ENCODE results near the gene PEX14. TPM values are rescaled to one million over a fixed set of nuclear protein-coding genes. Genes with fewer than 3 reads are reported as not detected.
A peak's percentile ranks its signal among the peaks of the same experiment; 100 is the strongest.

The PEX14 gene
- total RNA-seq, 1 experiment from 2014 or later: 27.3 TPM

DNA sequence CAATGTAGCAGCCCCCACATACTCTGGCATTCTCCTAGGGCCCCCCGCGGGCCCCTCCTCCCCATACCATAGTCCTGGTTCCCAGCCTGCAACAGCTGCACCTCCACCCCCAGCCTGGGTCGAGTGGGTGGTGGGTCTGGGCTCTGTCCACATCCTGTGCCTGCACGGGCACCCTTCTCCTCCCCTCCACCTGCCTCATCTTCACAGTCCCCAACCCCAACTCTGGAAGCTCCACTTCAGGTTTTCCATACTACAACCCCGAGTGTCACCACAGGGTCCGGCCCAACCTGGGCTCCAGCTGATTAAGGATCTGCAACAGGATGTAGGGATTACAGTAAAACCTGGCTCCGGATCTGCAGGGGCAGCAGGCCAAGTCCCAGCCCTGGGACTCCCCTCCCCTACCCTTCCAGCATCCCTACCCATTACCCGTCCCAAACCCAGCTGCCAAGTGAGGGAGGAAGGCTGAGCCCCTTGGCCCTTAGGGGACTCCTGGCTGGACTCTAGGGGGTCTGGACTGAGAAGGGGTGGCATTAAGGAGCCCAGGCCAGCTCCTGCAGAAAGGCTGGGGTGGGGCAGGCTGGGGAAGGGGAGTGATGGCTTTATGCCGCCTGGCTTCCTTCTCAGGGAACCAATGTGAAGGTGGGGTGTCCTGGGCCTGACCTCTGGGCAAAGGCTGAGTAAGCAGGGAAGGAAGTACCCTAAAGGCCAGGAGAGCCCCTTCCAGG lies 204.9 kb downstream of the PEX14 start (continued):
- TF ChIP-seq, protein P1, sequence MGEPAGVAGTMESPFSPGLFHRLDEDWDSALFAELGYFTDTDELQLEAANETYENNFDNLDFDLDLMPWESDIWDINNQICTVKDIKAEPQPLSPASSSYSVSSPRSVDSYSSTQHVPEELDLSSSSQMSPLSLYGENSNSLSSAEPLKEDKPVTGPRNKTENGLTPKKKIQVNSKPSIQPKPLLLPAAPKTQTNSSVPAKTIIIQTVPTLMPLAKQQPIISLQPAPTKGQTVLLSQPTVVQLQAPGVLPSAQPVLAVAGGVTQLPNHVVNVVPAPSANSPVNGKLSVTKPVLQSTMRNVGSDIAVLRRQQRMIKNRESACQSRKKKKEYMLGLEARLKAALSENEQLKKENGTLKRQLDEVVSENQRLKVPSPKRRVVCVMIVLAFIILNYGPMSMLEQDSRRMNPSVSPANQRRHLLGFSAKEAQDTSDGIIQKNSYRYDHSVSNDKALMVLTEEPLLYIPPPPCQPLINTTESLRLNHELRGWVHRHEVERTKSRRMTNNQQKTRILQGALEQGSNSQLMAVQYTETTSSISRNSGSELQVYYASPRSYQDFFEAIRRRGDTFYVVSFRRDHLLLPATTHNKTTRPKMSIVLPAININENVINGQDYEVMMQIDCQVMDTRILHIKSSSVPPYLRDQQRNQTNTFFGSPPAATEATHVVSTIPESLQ (CRISPR knock-in tag; IDR thresholded peaks at IDR 0.05): no peak
- no peak for TF ChIP-seq ZNF671 (CRISPR knock-in tag; IDR thresholded peaks at IDR 0.05)
- TF ChIP-seq NFYB (CRISPR knock-in tag; conservative IDR thresholded peaks at IDR 0.05; ENCODE audit: low read depth): no peak
- TF ChIP-seq, protein P2, sequence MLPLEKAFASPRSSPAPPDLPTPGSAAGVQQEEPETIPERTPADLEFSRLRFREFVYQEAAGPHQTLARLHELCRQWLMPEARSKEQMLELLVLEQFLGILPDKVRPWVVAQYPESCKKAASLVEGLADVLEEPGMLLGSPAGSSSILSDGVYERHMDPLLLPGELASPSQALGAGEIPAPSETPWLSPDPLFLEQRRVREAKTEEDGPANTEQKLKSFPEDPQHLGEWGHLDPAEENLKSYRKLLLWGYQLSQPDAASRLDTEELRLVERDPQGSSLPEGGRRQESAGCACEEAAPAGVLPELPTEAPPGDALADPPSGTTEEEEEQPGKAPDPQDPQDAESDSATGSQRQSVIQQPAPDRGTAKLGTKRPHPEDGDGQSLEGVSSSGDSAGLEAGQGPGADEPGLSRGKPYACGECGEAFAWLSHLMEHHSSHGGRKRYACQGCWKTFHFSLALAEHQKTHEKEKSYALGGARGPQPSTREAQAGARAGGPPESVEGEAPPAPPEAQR (CRISPR knock-in tag; IDR thresholded peaks at IDR 0.05): no peak
- no peak for TF ChIP-seq GABPB1 (CRISPR knock-in tag; IDR thresholded peaks at IDR 0.05)
- TF ChIP-seq KAT7 (CRISPR knock-in tag; IDR thresholded peaks at IDR 0.05; ENCODE audit: borderline replicate concordance): no peak
- peak; percentile 73 for TF ChIP-seq SP1 (CRISPR knock-in tag; conservative IDR thresholded peaks at IDR 0.05)
- TF ChIP-seq, protein P3, sequence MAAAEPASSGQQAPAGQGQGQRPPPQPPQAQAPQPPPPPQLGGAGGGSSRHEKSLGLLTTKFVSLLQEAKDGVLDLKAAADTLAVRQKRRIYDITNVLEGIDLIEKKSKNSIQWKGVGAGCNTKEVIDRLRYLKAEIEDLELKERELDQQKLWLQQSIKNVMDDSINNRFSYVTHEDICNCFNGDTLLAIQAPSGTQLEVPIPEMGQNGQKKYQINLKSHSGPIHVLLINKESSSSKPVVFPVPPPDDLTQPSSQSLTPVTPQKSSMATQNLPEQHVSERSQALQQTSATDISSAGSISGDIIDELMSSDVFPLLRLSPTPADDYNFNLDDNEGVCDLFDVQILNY (CRISPR knock-in tag; IDR thresholded peaks at IDR 0.05): no peak
- TF ChIP-seq, protein P4, sequence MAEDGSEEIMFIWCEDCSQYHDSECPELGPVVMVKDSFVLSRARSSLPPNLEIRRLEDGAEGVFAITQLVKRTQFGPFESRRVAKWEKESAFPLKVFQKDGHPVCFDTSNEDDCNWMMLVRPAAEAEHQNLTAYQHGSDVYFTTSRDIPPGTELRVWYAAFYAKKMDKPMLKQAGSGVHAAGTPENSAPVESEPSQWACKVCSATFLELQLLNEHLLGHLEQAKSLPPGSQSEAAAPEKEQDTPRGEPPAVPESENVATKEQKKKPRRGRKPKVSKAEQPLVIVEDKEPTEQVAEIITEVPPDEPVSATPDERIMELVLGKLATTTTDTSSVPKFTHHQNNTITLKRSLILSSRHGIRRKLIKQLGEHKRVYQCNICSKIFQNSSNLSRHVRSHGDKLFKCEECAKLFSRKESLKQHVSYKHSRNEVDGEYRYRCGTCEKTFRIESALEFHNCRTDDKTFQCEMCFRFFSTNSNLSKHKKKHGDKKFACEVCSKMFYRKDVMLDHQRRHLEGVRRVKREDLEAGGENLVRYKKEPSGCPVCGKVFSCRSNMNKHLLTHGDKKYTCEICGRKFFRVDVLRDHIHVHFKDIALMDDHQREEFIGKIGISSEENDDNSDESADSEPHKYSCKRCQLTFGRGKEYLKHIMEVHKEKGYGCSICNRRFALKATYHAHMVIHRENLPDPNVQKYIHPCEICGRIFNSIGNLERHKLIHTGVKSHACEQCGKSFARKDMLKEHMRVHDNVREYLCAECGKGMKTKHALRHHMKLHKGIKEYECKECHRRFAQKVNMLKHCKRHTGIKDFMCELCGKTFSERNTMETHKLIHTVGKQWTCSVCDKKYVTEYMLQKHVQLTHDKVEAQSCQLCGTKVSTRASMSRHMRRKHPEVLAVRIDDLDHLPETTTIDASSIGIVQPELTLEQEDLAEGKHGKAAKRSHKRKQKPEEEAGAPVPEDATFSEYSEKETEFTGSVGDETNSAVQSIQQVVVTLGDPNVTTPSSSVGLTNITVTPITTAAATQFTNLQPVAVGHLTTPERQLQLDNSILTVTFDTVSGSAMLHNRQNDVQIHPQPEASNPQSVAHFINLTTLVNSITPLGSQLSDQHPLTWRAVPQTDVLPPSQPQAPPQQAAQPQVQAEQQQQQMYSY (CRISPR knock-in tag; IDR thresholded peaks at IDR 0.05): peak; percentile 100
- TF ChIP-seq, protein P5, sequence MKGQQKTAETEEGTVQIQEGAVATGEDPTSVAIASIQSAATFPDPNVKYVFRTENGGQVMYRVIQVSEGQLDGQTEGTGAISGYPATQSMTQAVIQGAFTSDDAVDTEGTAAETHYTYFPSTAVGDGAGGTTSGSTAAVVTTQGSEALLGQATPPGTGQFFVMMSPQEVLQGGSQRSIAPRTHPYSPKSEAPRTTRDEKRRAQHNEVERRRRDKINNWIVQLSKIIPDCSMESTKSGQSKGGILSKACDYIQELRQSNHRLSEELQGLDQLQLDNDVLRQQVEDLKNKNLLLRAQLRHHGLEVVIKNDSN (CRISPR knock-in tag; IDR thresholded peaks at IDR 0.05): no peak
- TF ChIP-seq, protein P6, sequence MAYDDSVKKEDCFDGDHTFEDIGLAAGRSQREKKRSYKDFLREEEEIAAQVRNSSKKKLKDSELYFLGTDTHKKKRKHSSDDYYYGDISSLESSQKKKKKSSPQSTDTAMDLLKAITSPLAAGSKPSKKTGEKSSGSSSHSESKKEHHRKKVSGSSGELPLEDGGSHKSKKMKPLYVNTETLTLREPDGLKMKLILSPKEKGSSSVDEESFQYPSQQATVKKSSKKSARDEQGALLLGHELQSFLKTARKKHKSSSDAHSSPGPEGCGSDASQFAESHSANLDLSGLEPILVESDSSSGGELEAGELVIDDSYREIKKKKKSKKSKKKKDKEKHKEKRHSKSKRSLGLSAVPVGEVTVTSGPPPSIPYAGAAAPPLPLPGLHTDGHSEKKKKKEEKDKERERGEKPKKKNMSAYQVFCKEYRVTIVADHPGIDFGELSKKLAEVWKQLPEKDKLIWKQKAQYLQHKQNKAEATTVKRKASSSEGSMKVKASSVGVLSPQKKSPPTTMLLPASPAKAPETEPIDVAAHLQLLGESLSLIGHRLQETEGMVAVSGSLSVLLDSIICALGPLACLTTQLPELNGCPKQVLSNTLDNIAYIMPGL (CRISPR knock-in tag; IDR thresholded peaks at IDR 0.05): no peak
- TF ChIP-seq, protein P7, sequence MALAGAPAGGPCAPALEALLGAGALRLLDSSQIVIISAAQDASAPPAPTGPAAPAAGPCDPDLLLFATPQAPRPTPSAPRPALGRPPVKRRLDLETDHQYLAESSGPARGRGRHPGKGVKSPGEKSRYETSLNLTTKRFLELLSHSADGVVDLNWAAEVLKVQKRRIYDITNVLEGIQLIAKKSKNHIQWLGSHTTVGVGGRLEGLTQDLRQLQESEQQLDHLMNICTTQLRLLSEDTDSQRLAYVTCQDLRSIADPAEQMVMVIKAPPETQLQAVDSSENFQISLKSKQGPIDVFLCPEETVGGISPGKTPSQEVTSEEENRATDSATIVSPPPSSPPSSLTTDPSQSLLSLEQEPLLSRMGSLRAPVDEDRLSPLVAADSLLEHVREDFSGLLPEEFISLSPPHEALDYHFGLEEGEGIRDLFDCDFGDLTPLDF (CRISPR knock-in tag; IDR thresholded peaks at IDR 0.05): no peak
- TF ChIP-seq, protein P8, sequence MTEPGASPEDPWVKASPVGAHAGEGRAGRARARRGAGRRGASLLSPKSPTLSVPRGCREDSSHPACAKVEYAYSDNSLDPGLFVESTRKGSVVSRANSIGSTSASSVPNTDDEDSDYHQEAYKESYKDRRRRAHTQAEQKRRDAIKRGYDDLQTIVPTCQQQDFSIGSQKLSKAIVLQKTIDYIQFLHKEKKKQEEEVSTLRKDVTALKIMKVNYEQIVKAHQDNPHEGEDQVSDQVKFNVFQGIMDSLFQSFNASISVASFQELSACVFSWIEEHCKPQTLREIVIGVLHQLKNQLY (CRISPR knock-in tag; IDR thresholded peaks at IDR 0.05): no peak

Other genes starting within 250 kb of the PEX14 start
- 270 to 278 TPM (median 272 TPM) in 3 replicates for gene PGD, start 75.9 kb upstream of the PEX14 start, total RNA-seq (2021)
- gene CENPS, start 44.5 kb upstream of the PEX14 start, total RNA-seq (2021): 13.7 to 17.0 TPM (median 13.8 TPM) in 3 replicates
- 0.48 to 0.66 TPM (median 0.48 TPM) in 3 replicates for gene CORT, start 24.9 kb upstream of the PEX14 start, total RNA-seq (2021)
- gene DFFA, start 2.4 kb upstream of the PEX14 start, total RNA-seq (2021): 86.4 to 86.7 TPM (median 86.5 TPM) in 3 replicates

Measured in WTC11 (cell line).